Measurements from ENCODE around the gene SHTN1. TPM values are rescaled to one million over a fixed set of nuclear protein-coding genes. Genes with fewer than 3 reads are reported as not detected.

SHTN1 gene
- polyA plus RNA-seq, 1 donor (not counting 4 experiments of a cell fraction or from before 2014, with no cell fraction given) = 21.3 TPM

GRCh38 chr10:116866987-116867595, 137.9 kb downstream of the SHTN1 start:
- Histone ChIP-seq H3K9ac (ENCODE audit: control insufficient read depth, extremely low read depth, insufficient read depth, low read length) (no peak overlapping the region), H3K27me3 (ENCODE audit: control insufficient read depth, extremely low read depth, insufficient read depth, low read length) (no peaks in the 10 kb centered on the region), H3K4me2 (ENCODE audit: control insufficient read depth, extremely low read depth, insufficient read depth, low read depth, low read length) (no peak overlapping the region), H3K4me3 (ENCODE audit: control insufficient read depth in 2 of 3, extremely low read depth in 1 of 3, insufficient read depth in 2 of 3, low read depth in 1 of 3, low read length in 3 of 3) (no peak overlapping the region), H3K9me1 (ENCODE audit: control insufficient read depth, extremely low read depth, insufficient read depth, low read length) (no peaks in the 10 kb centered on the region), H3K36me3 (ENCODE audit: control insufficient read depth in 2 of 2, extremely low read depth in 1 of 2, insufficient read depth in 2 of 2, low read length in 2 of 2) (no peaks in the 10 kb centered on the region), H3K4me1 (ENCODE audit: control insufficient read depth, extremely low read depth, insufficient read depth, low read length) (peaks cover 14% of the 10 kb centered on the region), H3K27ac (ENCODE audit: control insufficient read depth, insufficient read depth, low read length) (no peak overlapping the region), H2AFZ (ENCODE audit: control insufficient read depth, low read length) (no peak overlapping the region), H4K20me1 (ENCODE audit: control insufficient read depth, extremely low read depth, insufficient read depth, low read length) (no peaks in the 10 kb centered on the region), H3K9me3 (ENCODE audit: control insufficient read depth, low read depth, low read length) (no peaks in the 10 kb centered on the region), H3K79me2 (ENCODE audit: control insufficient read depth, insufficient read depth, low read length) (no peaks in the 10 kb centered on the region)
- dilution Hi-C loops (cut with MboI; ENCODE audit: extremely low pct_ligation_motif_present, low sequenced_read_pairs) = no loop called here
- DNase-seq (ENCODE audit: low read depth, low spot score) (no peak), FAIRE-seq (no peak)
- TF ChIP-seq EZH2 (IDR thresholded peaks at IDR 0.05; ENCODE audit: low read length) (no peak), CTCF (optimal IDR thresholded peaks at IDR 0.05 in 1 of 3, IDR thresholded peaks at IDR 0.05 in 1 of 3, conservative IDR thresholded peaks at IDR 0.05 in 1 of 3; ENCODE audit: extremely low read depth in 1 of 3, insufficient read depth in 2 of 3, low read length in 3 of 3) (no peak)

- dilution Hi-C loops (cut with MboI; ENCODE audit: extremely low pct_ligation_motif_present, low sequenced_read_pairs) = no loop called here
Observed at GRCh38 chr10:116866066-116866465, 138.9 kb downstream of the SHTN1 start.

More at GRCh38 chr10:116866066-116866465, 138.9 kb downstream of the SHTN1 start:
- Histone ChIP-seq H3K9me3 (ENCODE audit: control insufficient read depth, low read depth, low read length) (no peaks in the 10 kb centered on the region), H3K9ac (ENCODE audit: control insufficient read depth, extremely low read depth, insufficient read depth, low read length) (no peak overlapping the region), H3K79me2 (ENCODE audit: control insufficient read depth, insufficient read depth, low read length) (no peaks in the 10 kb centered on the region), H3K36me3 (ENCODE audit: control insufficient read depth in 2 of 2, extremely low read depth in 1 of 2, insufficient read depth in 2 of 2, low read length in 2 of 2) (no peaks in the 10 kb centered on the region), H3K4me2 (ENCODE audit: control insufficient read depth, extremely low read depth, insufficient read depth, low read depth, low read length) (no peak overlapping the region), H3K4me3 (ENCODE audit: control insufficient read depth in 2 of 3, extremely low read depth in 1 of 3, insufficient read depth in 2 of 3, low read depth in 1 of 3, low read length in 3 of 3) (no peak overlapping the region), H3K4me1 (ENCODE audit: control insufficient read depth, extremely low read depth, insufficient read depth, low read length) (peaks cover 14% of the 10 kb centered on the region), H3K9me1 (ENCODE audit: control insufficient read depth, extremely low read depth, insufficient read depth, low read length) (no peaks in the 10 kb centered on the region), H2AFZ (ENCODE audit: control insufficient read depth, low read length) (no peak overlapping the region), H4K20me1 (ENCODE audit: control insufficient read depth, extremely low read depth, insufficient read depth, low read length) (no peaks in the 10 kb centered on the region), H3K27ac (ENCODE audit: control insufficient read depth, insufficient read depth, low read length) (no peak overlapping the region), H3K27me3 (ENCODE audit: control insufficient read depth, extremely low read depth, insufficient read depth, low read length) (no peaks in the 10 kb centered on the region)
- TF ChIP-seq CTCF (optimal IDR thresholded peaks at IDR 0.05 in 1 of 3, IDR thresholded peaks at IDR 0.05 in 1 of 3, conservative IDR thresholded peaks at IDR 0.05 in 1 of 3; ENCODE audit: extremely low read depth in 1 of 3, insufficient read depth in 2 of 3, low read length in 3 of 3) (no peak), EZH2 (IDR thresholded peaks at IDR 0.05; ENCODE audit: low read length) (no peak)
- no peak for FAIRE-seq
- DNase-seq (ENCODE audit: low read depth, low spot score) = no peak

Measured in keratinocyte (primary cell).